Neural cell (in vitro differentiated cells): Measurements from ENCODE around the gene SMAGP. TPM values are rescaled to one million over a fixed set of nuclear protein-coding genes. Genes with fewer than 3 reads are reported as not detected.

ENCODE experiments used
- H2AFZ ChIP-seq: fragments of 200-600, 300-800 bp; sonication (generic), shearing (Covaris generic); 2 replicates; pipeline ENCODE4 v1.6.0; 2014; ENCODE audit warnings: low read depth, mild to moderate bottlenecking, antibody characterized with exemption, low read length, moderate library complexity
- H3F3A ChIP-seq: fragments of 200-600 bp; shearing (Covaris generic); 2 replicates; pipeline ENCODE4 v1.6.1; 2016; ENCODE audit warnings: mild to moderate bottlenecking, moderate library complexity, mixed read lengths, antibody characterized with exemption, low read length; ENCODE audit not compliant: insufficient read depth, poor library complexity, severe bottlenecking
- H3K27ac ChIP-seq: fragments of 200-600, 300-800 bp; sonication (generic), shearing (Covaris generic); 2 replicates; pipeline ENCODE4 v1.5.1; 2014; ENCODE audit warnings: mild to moderate bottlenecking, low read length, moderate library complexity
- H3K27me3 ChIP-seq: fragments of 300-800, 200-600 bp; sonication (generic), shearing (Covaris generic); 2 replicates; pipeline ENCODE4 v1.6.0; 2014; ENCODE audit warnings: mild to moderate bottlenecking, low read depth, low read length, moderate library complexity; ENCODE audit not compliant: insufficient read depth
- H3K36me3 ChIP-seq: fragments of 300-800, 200-600 bp; sonication (generic), shearing (Covaris generic); 2 replicates; pipeline ENCODE4 v1.5.1; 2014; ENCODE audit warnings: mild to moderate bottlenecking, antibody characterized with exemption, low read length, moderate library complexity; ENCODE audit not compliant: insufficient read depth
- H3K4me2 ChIP-seq: fragments of 300-800, 200-600 bp; sonication (generic), shearing (Covaris generic); 2 replicates; pipeline ENCODE4 v1.6.0; 2014; ENCODE audit warnings: mild to moderate bottlenecking, low read length
- H3K4me3 ChIP-seq: fragments of 300-800, 200-600 bp; sonication (generic), shearing (Covaris generic); 2 replicates; pipeline ENCODE4 v1.5.1; 2014; ENCODE audit warnings: mild to moderate bottlenecking, low read length, moderate library complexity
- H3K79me2 ChIP-seq: fragments of 200-600 bp; shearing (Covaris generic); replicated peaks from 2 replicates; pipeline ENCODE4 v1.6.0; 2014; ENCODE audit warnings: mild to moderate bottlenecking, low read length, moderate library complexity; ENCODE audit not compliant: insufficient read depth
- H3K9ac ChIP-seq: fragments of 300-800, 200-600 bp; sonication (generic), shearing (Covaris generic); 2 replicates; pipeline ENCODE4 v1.6.1; 2016; ENCODE audit warnings: mild to moderate bottlenecking, low read length, mixed read lengths
- H3K9me2 ChIP-seq: fragments of 200-600 bp; shearing (Covaris generic); 2 replicates; pipeline ENCODE4 v1.6.1; 2016; ENCODE audit warnings: mild to moderate bottlenecking, low read length, mixed read lengths; ENCODE audit not compliant: insufficient read depth
- H3K9me3 ChIP-seq: fragments of 200-600, 300-800 bp; sonication (generic), shearing (Covaris generic); 2 replicates; pipeline ENCODE4 v1.6.1; 2016; ENCODE audit warnings: mild to moderate bottlenecking, mixed run types, low read length, moderate library complexity, mixed read lengths
- H4K20me1 ChIP-seq: fragments of 200-600 bp; shearing (Covaris generic); 2 replicates; pipeline ENCODE4 v1.6.1; 2016; ENCODE audit warnings: mild to moderate bottlenecking, mixed run types; ENCODE audit not compliant: insufficient read depth
- CTCF ChIP-seq: fragments of 450-650 bp; IDR thresholded peaks from 2 replicates; pipeline ENCODE4 v1.5.1; 2014; ENCODE audit warnings: antibody characterized with exemption, mild to moderate bottlenecking, moderate library complexity; ENCODE audit not compliant: poor library complexity, severe bottlenecking
- EP300 ChIP-seq: fragments of 450-650 bp; conservative IDR thresholded peaks from 2 replicates; pipeline ENCODE4 v1.6.1; 2014; ENCODE audit warnings: antibody characterized with exemption, mild to moderate bottlenecking, moderate library complexity; ENCODE audit not compliant: poor library complexity, severe bottlenecking
- EZH2 ChIP-seq: fragments of 200-600, 300-800 bp; shearing (Covaris generic), sonication (generic); IDR thresholded peaks from 2 replicates; pipeline ENCODE4 v1.6.1; 2014; ENCODE audit warnings: antibody characterized with exemption, low read length, borderline replicate concordance, mild to moderate bottlenecking; ENCODE audit not compliant: insufficient read depth, poor library complexity, severe bottlenecking
- MXI1 ChIP-seq: fragments of 450-650 bp; conservative IDR thresholded peaks from 2 replicates; pipeline ENCODE4 v1.6.1; 2014; ENCODE audit warnings: antibody characterized with exemption, mild to moderate bottlenecking; ENCODE audit not compliant: poor library complexity, severe bottlenecking
- POLR2AphosphoS5 ChIP-seq: IDR thresholded peaks from 2 replicates; pipeline ENCODE4 v1.6.1; 2012
- RAD21 ChIP-seq: fragments of 450-650 bp; conservative IDR thresholded peaks from 2 replicates; pipeline ENCODE4 v1.6.1; 2014; ENCODE audit warnings: antibody characterized with exemption, mild to moderate bottlenecking, moderate library complexity
- REST ChIP-seq: IDR thresholded peaks from 2 replicates; pipeline ENCODE4 v1.6.1; 2012; ENCODE audit warnings: borderline replicate concordance
- SMC3 ChIP-seq: fragments of 450-650 bp; conservative IDR thresholded peaks from 2 replicates; pipeline ENCODE4 v1.6.1; 2014; ENCODE audit warnings: antibody characterized with exemption, mild to moderate bottlenecking, moderate library complexity; ENCODE audit not compliant: poor library complexity
- TAF1 ChIP-seq: IDR thresholded peaks from 2 replicates; pipeline ENCODE4 v1.6.1; 2012; ENCODE audit warnings: low read depth
- polyA plus RNA-seq: library from polyadenylated mRNA; depleted of rRNA; stranded (reverse); fragments of >200 nt; gene quantifications from 2 replicates; pipeline ENCODE4 v1.2.3, GENCODE V29; 2014

SMAGP gene
- polyA plus RNA-seq, 1 donor from 2014 or later: not detected

- Histone ChIP-seq H3K9me2 (no peaks in the 10 kb centered on the region), H2AFZ (no peak overlapping the region), H4K20me1 (no peaks in the 10 kb centered on the region), H3K27me3 (no peaks in the 10 kb centered on the region), H3K4me3 (no peak overlapping the region), H3K79me2 (no peaks in the 10 kb centered on the region), H3K36me3 (no peaks in the 10 kb centered on the region), H3K9me3 (no peaks in the 10 kb centered on the region), H3K27ac (no peak overlapping the region), H3K4me2 (no peak overlapping the region), H3F3A (no peaks in the 10 kb centered on the region), H3K9ac (no peak overlapping the region)
- no peak for TF ChIP-seq POLR2AphosphoS5
- no peak for TF ChIP-seq CTCF
- TF ChIP-seq EZH2: no peak
- TF ChIP-seq REST: no peak
- no peak for TF ChIP-seq SMC3
- no peak for TF ChIP-seq MXI1
- TF ChIP-seq EP300: no peak
- TF ChIP-seq TAF1: no peak
- TF ChIP-seq RAD21: no peak
Measured at GRCh38 chr12:51285843-51286242, 15.6 kb upstream of the SMAGP start.

- no peaks in the 10 kb centered on the region for H3K9me2 ChIP-seq
- H3K9ac ChIP-seq: no peak overlapping the region
- H3K9me3 ChIP-seq: no peaks in the 10 kb centered on the region
- TF ChIP-seq TAF1: no peak
- no peak for TF ChIP-seq MXI1
- TF ChIP-seq EZH2: no peak
- no peak for TF ChIP-seq POLR2AphosphoS5
- no peak for TF ChIP-seq CTCF
- no peak for TF ChIP-seq EP300
- TF ChIP-seq SMC3: no peak
- TF ChIP-seq RAD21: no peak
- TF ChIP-seq REST: no peak
- H3K27ac ChIP-seq: no peak overlapping the region
- H4K20me1 ChIP-seq: no peaks in the 10 kb centered on the region
- H3K27me3 ChIP-seq: no peaks in the 10 kb centered on the region
- no peaks in the 10 kb centered on the region for H3F3A ChIP-seq
- H2AFZ ChIP-seq: no peak overlapping the region
- no peak overlapping the region for H3K4me3 ChIP-seq
- H3K4me2 ChIP-seq: no peak overlapping the region
- H3K36me3 ChIP-seq: no peaks in the 10 kb centered on the region
- H3K79me2 ChIP-seq: no peaks in the 10 kb centered on the region
Measured at GRCh38 chr12:51281202-51281924, 11.1 kb upstream of the SMAGP start.
